ENCODE results near the gene FBXW5. TPM values are rescaled to one million over a fixed set of nuclear protein-coding genes. Genes with fewer than 3 reads are reported as not detected.

FBXW5 gene
- total and polyA plus RNA-seq, 9 of the 15 experiments (the other 6 are each of a cell fraction or from before 2014, with no cell fraction given): 0.21 to 128 (median 37.0) TPM

DNA sequence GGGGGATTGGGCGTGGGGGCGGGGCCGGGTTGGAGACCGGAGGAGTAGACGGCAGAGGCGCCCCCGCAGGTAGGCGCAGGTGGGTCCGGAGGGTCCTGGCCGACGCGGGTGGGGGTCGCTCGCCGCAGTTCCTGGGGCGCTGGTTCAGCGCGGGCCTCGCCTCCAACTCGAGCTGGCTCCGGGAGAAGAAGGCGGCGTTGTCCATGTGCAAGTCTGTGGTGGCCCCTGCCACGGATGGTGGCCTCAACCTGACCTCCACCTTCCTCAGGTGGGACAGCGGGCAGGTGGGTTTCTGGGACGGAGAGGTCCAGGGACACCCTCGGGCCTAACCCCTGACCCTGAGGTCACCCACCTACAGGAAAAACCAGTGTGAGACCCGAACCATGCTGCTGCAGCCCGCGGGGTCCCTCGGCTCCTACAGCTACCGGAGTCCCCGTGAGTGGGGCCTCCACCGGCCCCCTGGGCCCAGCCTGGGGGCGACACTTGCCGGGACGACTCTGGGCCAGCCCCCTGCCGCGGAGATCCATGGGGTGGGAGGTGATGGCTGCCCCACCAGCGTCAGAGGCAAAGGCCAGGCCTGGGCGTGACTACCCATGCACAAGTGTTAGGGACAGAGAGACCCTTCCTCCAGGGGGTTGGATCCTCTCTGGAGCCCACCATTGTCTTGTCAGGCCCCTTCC, 34.5 kb upstream of the FBXW5 start (continued):
- TF ChIP-seq, protein P1, sequence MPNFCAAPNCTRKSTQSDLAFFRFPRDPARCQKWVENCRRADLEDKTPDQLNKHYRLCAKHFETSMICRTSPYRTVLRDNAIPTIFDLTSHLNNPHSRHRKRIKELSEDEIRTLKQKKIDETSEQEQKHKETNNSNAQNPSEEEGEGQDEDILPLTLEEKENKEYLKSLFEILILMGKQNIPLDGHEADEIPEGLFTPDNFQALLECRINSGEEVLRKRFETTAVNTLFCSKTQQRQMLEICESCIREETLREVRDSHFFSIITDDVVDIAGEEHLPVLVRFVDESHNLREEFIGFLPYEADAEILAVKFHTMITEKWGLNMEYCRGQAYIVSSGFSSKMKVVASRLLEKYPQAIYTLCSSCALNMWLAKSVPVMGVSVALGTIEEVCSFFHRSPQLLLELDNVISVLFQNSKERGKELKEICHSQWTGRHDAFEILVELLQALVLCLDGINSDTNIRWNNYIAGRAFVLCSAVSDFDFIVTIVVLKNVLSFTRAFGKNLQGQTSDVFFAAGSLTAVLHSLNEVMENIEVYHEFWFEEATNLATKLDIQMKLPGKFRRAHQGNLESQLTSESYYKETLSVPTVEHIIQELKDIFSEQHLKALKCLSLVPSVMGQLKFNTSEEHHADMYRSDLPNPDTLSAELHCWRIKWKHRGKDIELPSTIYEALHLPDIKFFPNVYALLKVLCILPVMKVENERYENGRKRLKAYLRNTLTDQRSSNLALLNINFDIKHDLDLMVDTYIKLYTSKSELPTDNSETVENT (CRISPR knock-in tag; IDR thresholded peaks at IDR 0.05): peak; percentile 58; the same call in 1 of the 2 replicates
- TF ChIP-seq, protein P2, sequence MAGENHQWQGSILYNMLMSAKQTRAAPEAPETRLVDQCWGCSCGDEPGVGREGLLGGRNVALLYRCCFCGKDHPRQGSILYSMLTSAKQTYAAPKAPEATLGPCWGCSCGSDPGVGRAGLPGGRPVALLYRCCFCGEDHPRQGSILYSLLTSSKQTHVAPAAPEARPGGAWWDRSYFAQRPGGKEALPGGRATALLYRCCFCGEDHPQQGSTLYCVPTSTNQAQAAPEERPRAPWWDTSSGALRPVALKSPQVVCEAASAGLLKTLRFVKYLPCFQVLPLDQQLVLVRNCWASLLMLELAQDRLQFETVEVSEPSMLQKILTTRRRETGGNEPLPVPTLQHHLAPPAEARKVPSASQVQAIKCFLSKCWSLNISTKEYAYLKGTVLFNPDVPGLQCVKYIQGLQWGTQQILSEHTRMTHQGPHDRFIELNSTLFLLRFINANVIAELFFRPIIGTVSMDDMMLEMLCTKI (IDR thresholded peaks at IDR 0.05; ENCODE audit: partially characterized antibody): no peak
- no peak for TF ChIP-seq JUNB (CRISPR knock-in tag; conservative IDR thresholded peaks at IDR 0.05)
- TF ChIP-seq KLF13 (tag; IDR thresholded peaks at IDR 0.05; ENCODE audit: borderline replicate concordance, low read depth): peak; percentile 32; the same call in 1 of the 2 replicates
- TF ChIP-seq, protein P3, sequence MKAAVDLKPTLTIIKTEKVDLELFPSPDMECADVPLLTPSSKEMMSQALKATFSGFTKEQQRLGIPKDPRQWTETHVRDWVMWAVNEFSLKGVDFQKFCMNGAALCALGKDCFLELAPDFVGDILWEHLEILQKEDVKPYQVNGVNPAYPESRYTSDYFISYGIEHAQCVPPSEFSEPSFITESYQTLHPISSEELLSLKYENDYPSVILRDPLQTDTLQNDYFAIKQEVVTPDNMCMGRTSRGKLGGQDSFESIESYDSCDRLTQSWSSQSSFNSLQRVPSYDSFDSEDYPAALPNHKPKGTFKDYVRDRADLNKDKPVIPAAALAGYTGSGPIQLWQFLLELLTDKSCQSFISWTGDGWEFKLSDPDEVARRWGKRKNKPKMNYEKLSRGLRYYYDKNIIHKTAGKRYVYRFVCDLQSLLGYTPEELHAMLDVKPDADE (conservative IDR thresholded peaks at IDR 0.05; ENCODE audit: control insufficient read depth, low read depth, low read length): 0 out of 2 replicates have a peak, but pooled peaks have one; percentile 23
- TF ChIP-seq ZFX (CRISPR knock-in tag; IDR thresholded peaks at IDR 0.05): peak; percentile 51
- no peak for TF ChIP-seq BMI1 (IDR thresholded peaks at IDR 0.05; ENCODE audit: low read length)
- peak; percentile 76 for TF ChIP-seq EGR1 (conservative IDR thresholded peaks at IDR 0.05)
- no peak for TF ChIP-seq NCOA6 (IDR thresholded peaks at IDR 0.05)
- TF ChIP-seq, protein P4, sequence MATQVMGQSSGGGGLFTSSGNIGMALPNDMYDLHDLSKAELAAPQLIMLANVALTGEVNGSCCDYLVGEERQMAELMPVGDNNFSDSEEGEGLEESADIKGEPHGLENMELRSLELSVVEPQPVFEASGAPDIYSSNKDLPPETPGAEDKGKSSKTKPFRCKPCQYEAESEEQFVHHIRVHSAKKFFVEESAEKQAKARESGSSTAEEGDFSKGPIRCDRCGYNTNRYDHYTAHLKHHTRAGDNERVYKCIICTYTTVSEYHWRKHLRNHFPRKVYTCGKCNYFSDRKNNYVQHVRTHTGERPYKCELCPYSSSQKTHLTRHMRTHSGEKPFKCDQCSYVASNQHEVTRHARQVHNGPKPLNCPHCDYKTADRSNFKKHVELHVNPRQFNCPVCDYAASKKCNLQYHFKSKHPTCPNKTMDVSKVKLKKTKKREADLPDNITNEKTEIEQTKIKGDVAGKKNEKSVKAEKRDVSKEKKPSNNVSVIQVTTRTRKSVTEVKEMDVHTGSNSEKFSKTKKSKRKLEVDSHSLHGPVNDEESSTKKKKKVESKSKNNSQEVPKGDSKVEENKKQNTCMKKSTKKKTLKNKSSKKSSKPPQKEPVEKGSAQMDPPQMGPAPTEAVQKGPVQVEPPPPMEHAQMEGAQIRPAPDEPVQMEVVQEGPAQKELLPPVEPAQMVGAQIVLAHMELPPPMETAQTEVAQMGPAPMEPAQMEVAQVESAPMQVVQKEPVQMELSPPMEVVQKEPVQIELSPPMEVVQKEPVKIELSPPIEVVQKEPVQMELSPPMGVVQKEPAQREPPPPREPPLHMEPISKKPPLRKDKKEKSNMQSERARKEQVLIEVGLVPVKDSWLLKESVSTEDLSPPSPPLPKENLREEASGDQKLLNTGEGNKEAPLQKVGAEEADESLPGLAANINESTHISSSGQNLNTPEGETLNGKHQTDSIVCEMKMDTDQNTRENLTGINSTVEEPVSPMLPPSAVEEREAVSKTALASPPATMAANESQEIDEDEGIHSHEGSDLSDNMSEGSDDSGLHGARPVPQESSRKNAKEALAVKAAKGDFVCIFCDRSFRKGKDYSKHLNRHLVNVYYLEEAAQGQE (IDR thresholded peaks at IDR 0.05; ENCODE audit: borderline replicate concordance): no peak
- TF ChIP-seq, protein P4 (CRISPR knock-in tag; IDR thresholded peaks at IDR 0.05; ENCODE audit: low read depth): no peak
- no peak; the same call in 1 of the 2 replicates for TF ChIP-seq PHF8 (IDR thresholded peaks at IDR 0.05; ENCODE audit: borderline replicate concordance, low read length)
- TF ChIP-seq RB1 (IDR thresholded peaks at IDR 0.05; ENCODE audit: low read depth): peak; percentile 17; the same call in 1 of the 2 replicates

Data from K562 (cell line).